GM21529 (cell line): ENCODE measurements around the gene ATG5.

Experiments
- ATAC-seq: cut with Tn5 transposase; IDR thresholded peaks from one replicate; pipeline ENCODE4 v1.9.1; 2021; ENCODE audit not compliant: unreplicated experiment

ATG5 gene

GRCh38 chr6:106134906-106135634 lies 190.5 kb downstream of the ATG5 start:
- ATAC-seq: no peak
